ENCODE measurements around the gene EXOSC7. TPM values are rescaled to one million over a fixed set of nuclear protein-coding genes. Genes with fewer than 3 reads are reported as not detected.

Gene EXOSC7
- total RNA-seq, 2 donors from 2014 or later = 42.9 to 46.9 TPM

DNA sequence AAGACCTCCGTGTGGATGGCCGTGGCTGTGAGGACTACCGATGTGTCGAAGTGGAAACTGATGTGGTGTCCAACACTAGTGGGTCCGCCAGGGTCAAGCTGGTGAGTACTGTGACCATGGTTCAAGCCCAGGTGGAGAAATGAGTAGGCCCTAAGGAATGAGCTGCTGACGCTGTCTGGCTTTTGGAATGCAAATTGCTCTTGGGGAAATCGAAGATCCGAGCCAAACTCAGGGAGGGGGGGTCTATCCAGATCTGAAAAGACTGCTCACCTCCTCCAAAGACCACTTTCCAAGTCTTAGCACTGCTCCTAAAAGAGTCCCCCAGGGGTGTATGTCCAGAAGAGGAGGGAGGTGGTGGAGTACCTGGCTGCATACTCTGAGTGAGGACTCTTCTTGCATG, 13.1 kb downstream of the EXOSC7 start:
- no peaks in the 10 kb centered on the region for H3K9me3 Mint-ChIP-seq
- no peak for ATAC-seq (replicated peaks in 1 of 2)
- peaks cover 0 to 32% of the 10 kb centered on the region in 2 donors for H3K36me3 Mint-ChIP-seq (ENCODE audit: insufficient read depth in 2 of 2)
- no peak overlapping the region for H3K4me3 Mint-ChIP-seq
- no peak for DNase-seq
- peaks cover 77% of the 10 kb centered on the region for H3K4me1 Mint-ChIP-seq (ENCODE audit: low read depth)
- no peaks in the 10 kb centered on the region for H3K27me3 Mint-ChIP-seq (ENCODE audit: low read depth)
- H3K27ac Mint-ChIP-seq = no peak overlapping the region

DNA sequence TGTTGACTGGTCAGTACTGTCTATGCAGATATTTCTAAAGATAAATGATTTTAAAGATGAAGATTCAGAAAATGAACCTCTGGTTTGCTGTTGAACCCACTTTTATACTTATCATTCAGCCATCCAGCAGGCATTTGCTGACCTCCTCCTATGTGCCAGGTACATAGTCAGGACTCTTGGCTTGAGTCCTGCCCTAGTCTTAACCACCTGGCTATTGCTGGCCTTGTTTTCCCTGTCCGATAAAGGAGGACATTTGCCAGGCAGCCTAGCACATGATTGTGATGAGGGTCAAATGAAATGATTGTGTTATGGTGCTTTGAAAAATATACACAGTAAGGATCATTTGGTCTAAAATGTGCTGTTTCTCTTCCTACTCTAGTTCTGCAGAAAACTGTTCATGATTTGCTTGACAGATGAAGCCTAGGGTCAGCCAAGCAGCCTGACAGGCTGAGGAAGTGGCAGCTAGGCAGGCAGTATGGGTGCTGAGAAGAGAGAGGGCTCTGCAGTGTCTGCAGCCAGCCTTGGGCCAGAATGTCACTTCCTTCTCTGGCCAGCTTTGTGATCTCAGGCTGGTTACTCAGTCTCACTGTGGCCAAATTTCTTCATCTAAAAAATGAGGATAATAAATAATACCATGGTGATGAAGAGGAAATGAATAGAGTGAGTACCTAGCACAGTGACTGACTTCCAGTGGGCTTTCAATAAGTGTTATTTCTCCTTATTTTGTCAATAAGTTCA, 13.8 kb downstream of the EXOSC7 start:
- no peak overlapping the region for H3K27ac Mint-ChIP-seq
- no peak for ATAC-seq (replicated peaks in 1 of 2)
- H3K27me3 Mint-ChIP-seq (ENCODE audit: low read depth) = no peaks in the 10 kb centered on the region
- H3K4me3 Mint-ChIP-seq = no peak overlapping the region
- peaks cover 80% of the 10 kb centered on the region for H3K4me1 Mint-ChIP-seq (ENCODE audit: low read depth)
- no peak for DNase-seq
- peaks cover 0 to 32% of the 10 kb centered on the region in 2 donors for H3K36me3 Mint-ChIP-seq (ENCODE audit: insufficient read depth in 2 of 2)
- no peaks in the 10 kb centered on the region for H3K9me3 Mint-ChIP-seq

DNA sequence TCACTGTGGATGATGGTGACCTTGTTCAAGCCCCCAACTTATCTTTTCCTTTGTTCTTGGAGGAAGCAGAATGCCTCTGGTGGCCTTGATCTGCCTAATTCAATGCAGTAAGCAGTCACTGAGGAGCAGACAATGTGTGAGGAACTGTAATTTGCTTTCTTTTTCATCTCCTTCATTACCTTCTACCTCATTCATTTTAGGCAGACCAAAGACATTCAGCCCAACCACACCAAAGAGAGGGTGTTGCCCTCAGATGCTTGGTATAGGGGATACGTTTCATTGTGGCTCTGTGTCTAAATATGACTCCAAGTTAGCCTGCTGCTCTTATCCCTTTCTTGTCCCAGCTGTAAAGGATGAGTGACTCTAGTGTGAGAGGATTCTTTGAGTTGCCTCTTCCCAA, 15.3 kb downstream of the EXOSC7 start:
- DNase-seq = no peak
- Mint-ChIP-seq H3K27me3 (ENCODE audit: low read depth) (no peaks in the 10 kb centered on the region), H3K9me3 (no peaks in the 10 kb centered on the region), H3K36me3 (ENCODE audit: insufficient read depth in 2 of 2) (peaks cover 0 to 28% of the 10 kb centered on the region in 2 donors), H3K27ac (no peak overlapping the region), H3K4me3 (no peak overlapping the region), H3K4me1 (ENCODE audit: low read depth) (peaks cover 89% of the 10 kb centered on the region)
- ATAC-seq (replicated peaks in 1 of 2) = no peak

DNA sequence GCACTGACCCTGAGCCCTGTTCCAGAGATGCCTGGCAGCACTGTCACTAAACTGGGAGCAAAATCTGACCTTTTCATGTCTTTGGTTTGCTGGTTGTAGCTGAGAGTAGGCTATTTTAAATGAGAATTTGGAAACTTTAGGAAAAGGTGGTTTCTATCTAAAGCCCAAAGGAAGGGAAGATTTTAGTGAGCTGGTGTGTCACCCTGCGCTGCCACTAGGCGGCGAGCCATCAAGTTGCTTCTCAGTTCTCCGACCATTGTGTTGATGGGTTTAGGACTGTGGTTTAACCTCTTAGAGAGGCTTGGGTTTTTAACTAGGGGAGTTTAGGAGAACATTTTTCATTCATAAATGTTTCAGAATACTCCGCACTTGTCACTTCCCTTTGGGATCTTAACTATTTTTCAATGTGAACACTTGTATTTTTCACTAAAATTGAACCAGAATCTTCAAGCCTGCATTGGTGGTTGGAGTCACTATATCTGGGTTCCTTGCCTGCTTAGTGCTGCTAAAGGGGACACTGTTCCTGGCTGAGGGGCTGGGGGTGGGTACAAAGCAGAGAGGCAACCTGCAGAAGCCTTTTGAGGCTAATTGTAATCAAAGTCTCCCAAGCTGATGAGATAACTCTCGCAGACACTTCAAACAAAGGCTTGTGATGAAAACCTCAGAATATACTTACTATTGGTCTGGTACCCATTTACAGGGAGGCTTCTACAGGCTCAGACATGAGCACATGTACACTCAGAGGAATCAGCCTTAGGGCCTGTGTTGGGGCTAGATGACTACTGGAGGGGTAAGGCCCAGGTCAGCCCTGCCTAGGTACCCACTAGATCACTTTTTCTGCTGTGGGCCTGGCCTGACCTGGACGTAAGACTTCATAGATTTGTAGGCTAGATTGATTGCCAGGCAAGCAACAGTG, 16.8 kb downstream of the EXOSC7 start:
- Mint-ChIP-seq H3K4me3 (no peak overlapping the region), H3K36me3 (ENCODE audit: insufficient read depth in 2 of 2) (peaks cover 0 to 25% of the 10 kb centered on the region in 2 donors), H3K27me3 (ENCODE audit: low read depth) (no peaks in the 10 kb centered on the region), H3K4me1 (ENCODE audit: low read depth) (peaks cover 91% of the 10 kb centered on the region), H3K9me3 (no peaks in the 10 kb centered on the region), H3K27ac (peak overlapping the region; percentile 14)
- DNase-seq (peak in 1 of 2 donors; percentile 28), ATAC-seq (replicated peaks in 1 of 2) (no peak)

DNA sequence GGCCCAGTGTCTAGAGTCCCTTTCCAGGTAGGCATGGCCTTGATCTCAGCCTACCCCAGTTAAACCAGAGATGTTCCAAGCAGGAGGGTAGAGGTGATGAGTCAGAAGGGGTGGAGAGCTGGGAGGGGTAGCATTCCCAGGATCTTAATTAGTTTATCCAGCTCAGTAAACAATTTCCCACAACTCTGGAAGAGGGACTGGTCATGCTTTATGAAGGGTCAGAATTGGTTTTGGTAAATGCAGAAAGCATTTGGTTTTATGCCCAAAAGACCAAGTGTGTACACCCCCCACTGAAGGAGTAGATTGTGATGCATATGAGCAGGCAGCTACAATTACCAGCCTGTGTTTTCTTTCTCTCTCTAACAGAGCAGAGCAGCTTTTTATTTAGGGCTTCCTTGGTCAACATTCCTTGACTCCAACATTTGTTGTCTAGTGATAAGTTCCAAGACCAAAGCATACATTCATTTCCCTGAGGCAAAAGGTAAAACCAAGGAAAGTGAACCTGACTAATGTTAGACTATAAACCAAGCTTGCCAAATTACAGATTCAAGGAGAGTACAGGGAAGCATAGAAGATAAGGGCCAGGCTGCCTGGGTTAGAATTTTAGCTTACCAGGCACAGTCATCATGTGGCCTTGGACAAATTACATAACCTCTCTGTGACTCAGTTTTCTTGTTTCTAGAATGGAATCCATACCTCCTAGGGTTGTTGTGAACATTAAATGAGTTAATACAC, 17.6 kb downstream of the EXOSC7 start:
- Mint-ChIP-seq H3K27me3 (ENCODE audit: low read depth) (no peaks in the 10 kb centered on the region), H3K9me3 (no peaks in the 10 kb centered on the region), H3K27ac (peak overlapping the region; percentile 24), H3K4me3 (no peak overlapping the region), H3K36me3 (ENCODE audit: insufficient read depth in 2 of 2) (peaks cover 0 to 27% of the 10 kb centered on the region in 2 donors), H3K4me1 (ENCODE audit: low read depth) (peaks cover 89% of the 10 kb centered on the region)
- DNase-seq (no peak), ATAC-seq (replicated peaks in 1 of 2) (peak in 1 of 2 donors; percentile 25)

DNA sequence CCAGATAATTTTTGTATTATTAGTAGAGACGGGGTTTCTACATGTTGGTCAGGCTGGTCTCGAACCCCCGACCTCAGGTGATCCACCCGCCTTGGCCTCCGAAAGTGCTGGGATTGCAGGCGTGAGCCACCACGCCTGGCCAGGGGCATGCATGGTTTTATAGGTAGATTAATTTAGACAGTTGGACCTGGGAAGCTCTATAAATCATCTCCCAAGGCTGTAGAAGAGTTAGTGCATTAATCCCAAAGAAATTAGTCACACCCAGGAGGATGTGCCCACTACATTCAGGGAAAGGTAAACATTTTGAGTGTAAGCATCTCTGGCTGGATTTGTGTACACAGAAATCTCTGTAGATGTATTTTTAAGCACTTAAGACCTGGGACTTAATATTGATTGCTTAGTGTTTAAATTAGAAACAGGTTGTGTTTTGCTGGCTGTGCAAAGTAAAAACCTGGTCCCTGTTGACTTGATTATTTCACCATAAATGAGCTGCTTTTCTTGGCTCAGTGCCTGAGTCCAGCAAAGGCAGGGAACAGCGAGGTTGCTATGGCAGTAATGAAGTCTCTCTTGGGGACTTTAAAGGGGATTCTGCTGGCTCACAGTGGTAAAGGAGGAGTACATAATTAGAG, 19.2 kb downstream of the EXOSC7 start:
- H3K27me3 Mint-ChIP-seq (ENCODE audit: low read depth) = no peaks in the 10 kb centered on the region
- H3K4me1 Mint-ChIP-seq (ENCODE audit: low read depth) = peaks cover 74% of the 10 kb centered on the region
- peaks cover 0 to 26% of the 10 kb centered on the region in 2 donors for H3K36me3 Mint-ChIP-seq (ENCODE audit: insufficient read depth in 2 of 2)
- H3K27ac Mint-ChIP-seq = peak overlapping the region; percentile 67
- H3K4me3 Mint-ChIP-seq = no peak overlapping the region
- ATAC-seq (replicated peaks in 1 of 2) = no peak
- no peaks in the 10 kb centered on the region for H3K9me3 Mint-ChIP-seq
- no peak for DNase-seq

DNA sequence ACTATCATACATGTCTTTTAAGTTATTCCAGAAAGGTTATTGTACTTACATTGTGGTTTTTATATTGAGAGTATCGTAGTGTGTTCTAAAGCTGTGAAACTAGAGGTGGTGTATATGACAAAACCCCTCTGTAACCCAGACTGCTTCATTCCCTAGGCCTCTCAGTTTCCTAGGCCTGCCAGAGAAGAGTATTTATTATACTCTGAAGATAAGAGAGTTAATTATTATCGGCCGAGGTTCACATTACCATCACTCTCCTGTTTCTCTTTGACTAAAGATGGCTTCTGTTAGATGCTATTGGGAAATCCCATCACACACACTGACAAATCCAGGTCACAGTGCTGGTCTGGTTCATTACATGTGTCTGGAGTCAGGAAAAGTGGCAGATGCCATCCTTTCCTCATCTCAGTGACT, 20.5 kb downstream of the EXOSC7 start:
- Mint-ChIP-seq H3K4me3 (peak overlapping the region; percentile 18 to 63), H3K27ac (peak overlapping the region; percentile 86), H3K9me3 (no peaks in the 10 kb centered on the region), H3K4me1 (ENCODE audit: low read depth) (peaks cover 64% of the 10 kb centered on the region), H3K27me3 (ENCODE audit: low read depth) (no peaks in the 10 kb centered on the region), H3K36me3 (ENCODE audit: insufficient read depth in 2 of 2) (peaks cover 2 to 23% of the 10 kb centered on the region in 2 donors)
- DNase-seq (no peak), ATAC-seq (replicated peaks in 1 of 2) (peak; percentile 86 to 92)

DNA sequence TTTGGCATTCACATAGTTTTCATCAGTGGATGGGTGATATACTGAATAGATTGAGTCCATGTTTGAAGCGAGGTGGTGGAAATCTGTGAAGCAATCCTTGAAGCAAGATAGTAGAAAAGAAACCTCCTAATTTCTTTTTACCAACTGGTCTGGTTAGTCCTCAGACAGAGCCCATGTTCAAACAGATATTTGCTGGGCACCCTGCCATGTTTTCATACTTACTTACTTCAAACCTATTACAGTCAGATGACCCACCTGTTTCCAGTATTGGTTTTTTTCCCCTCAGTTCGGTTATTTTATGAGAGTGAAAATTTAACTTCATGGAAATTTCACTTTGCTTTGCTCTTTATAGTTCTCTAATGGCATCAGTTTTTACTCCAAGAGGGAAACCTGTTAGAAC, 23.7 kb downstream of the EXOSC7 start:
- no peak overlapping the region for H3K4me3 Mint-ChIP-seq
- H3K9me3 Mint-ChIP-seq = no peaks in the 10 kb centered on the region
- H3K27ac Mint-ChIP-seq = no peak overlapping the region
- DNase-seq (no peak), ATAC-seq (replicated peaks in 1 of 2) (no peak)
- H3K27me3 Mint-ChIP-seq (ENCODE audit: low read depth) = no peaks in the 10 kb centered on the region
- peaks cover 33% of the 10 kb centered on the region for H3K4me1 Mint-ChIP-seq (ENCODE audit: low read depth)
- H3K36me3 Mint-ChIP-seq (ENCODE audit: insufficient read depth in 2 of 2) = peaks cover 4 to 28% of the 10 kb centered on the region in 2 donors

DNA sequence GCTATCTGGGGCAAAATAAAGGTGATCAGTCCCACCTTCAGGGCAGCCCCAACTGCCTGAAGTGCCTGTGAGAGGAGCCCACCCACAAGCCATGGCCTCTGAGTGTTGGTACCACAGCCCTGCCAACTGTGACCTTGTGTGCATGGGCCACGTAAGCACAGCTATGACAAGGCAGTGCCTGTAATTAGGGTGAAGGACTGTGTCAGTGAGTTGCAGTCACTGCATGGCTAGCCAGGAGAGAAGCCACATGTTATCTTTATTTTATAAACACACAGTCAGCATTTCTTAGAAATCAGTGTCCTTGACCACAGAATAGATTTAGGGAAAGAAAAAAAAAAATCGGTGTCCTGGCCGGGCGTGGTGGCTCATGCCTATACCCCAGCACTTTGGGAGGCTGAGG, 24.8 kb downstream of the EXOSC7 start:
- no peaks in the 10 kb centered on the region for H3K9me3 Mint-ChIP-seq
- H3K4me3 Mint-ChIP-seq = no peak overlapping the region
- DNase-seq (no peak), ATAC-seq (replicated peaks in 1 of 2) (no peak)
- H3K4me1 Mint-ChIP-seq (ENCODE audit: low read depth) = peaks cover 28% of the 10 kb centered on the region
- H3K27me3 Mint-ChIP-seq (ENCODE audit: low read depth) = no peaks in the 10 kb centered on the region
- H3K36me3 Mint-ChIP-seq (ENCODE audit: insufficient read depth in 2 of 2) = peaks cover 9 to 38% of the 10 kb centered on the region in 2 donors
- no peak overlapping the region for H3K27ac Mint-ChIP-seq

DNA sequence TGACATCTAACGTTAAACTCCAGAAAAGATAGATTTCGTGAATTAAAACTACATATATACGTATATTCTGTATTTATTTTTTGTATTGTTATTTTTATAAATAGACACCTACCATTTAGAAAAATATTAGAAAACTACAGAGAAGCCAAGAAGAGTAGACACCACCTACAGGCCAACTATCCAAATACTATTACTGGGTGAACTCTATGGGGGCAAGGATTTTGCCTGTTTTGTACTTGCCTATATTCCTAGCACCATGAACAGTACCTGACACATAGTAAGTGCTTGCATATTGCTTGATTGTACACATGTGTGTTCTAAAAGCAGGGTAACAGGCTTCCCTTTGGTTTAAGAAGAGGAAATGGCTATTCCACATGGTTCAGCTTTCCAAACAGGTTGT, 25.7 kb downstream of the EXOSC7 start:
- no peak overlapping the region for H3K4me3 Mint-ChIP-seq
- H3K27ac Mint-ChIP-seq = no peak overlapping the region
- H3K4me1 Mint-ChIP-seq (ENCODE audit: low read depth) = peaks cover 23% of the 10 kb centered on the region
- no peak for ATAC-seq (replicated peaks in 1 of 2)
- H3K27me3 Mint-ChIP-seq (ENCODE audit: low read depth) = no peaks in the 10 kb centered on the region
- peaks cover 9 to 37% of the 10 kb centered on the region in 2 donors for H3K36me3 Mint-ChIP-seq (ENCODE audit: insufficient read depth in 2 of 2)
- H3K9me3 Mint-ChIP-seq = no peaks in the 10 kb centered on the region
- no peak for DNase-seq

DNA sequence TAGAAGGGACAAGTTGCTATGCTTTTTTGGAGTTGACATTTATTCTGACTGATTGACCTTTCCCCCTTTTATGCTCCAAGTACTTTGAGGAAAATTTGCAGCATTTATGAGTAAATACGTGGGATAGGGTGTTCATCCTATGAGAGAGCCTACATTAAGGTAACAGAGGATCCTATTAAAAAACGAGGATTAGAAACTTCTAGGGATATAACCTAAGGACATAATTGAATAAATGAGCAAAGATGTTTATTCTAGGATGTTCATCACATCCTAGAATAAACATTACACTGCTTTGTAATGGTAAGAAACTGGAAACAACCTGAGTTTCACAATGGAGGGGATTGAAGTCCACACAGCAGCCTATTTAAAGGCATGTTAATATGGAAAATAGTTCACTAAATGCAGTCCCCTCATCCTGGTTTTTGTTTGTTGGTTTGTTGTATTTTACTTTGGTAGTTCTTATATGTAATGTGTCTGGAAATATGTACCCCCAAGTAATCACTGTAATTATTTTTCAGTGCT, 26.2 kb downstream of the EXOSC7 start:
- H3K27me3 Mint-ChIP-seq (ENCODE audit: low read depth) = no peaks in the 10 kb centered on the region
- H3K27ac Mint-ChIP-seq = no peak overlapping the region
- no peaks in the 10 kb centered on the region for H3K9me3 Mint-ChIP-seq
- H3K36me3 Mint-ChIP-seq (ENCODE audit: insufficient read depth in 2 of 2) = peaks cover 9 to 42% of the 10 kb centered on the region in 2 donors
- peaks cover 23% of the 10 kb centered on the region for H3K4me1 Mint-ChIP-seq (ENCODE audit: low read depth)
- ATAC-seq (replicated peaks in 1 of 2) = no peak
- no peak overlapping the region for H3K4me3 Mint-ChIP-seq
- DNase-seq = no peak

DNA sequence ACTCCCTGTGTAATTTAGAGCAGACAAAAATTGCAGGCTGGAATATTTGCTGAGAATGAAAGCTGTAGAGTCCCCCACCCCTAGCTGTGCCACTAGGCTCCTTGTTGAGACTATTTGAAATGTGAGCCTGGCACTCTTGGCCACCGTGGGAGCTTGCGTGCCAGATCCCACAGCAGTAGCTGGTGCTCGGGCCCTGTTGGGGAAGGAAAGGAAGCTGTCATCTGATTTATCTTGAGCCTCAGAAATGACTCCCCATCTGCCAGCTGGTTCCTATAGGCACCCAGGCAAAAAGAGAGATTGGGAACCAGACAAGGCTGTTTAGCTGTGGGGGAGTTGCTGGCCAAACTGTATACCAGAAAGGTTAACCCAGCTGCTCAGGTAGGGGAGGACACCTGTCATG, 26.7 kb downstream of the EXOSC7 start:
- peaks cover 9 to 43% of the 10 kb centered on the region in 2 donors for H3K36me3 Mint-ChIP-seq (ENCODE audit: insufficient read depth in 2 of 2)
- H3K4me3 Mint-ChIP-seq = no peak overlapping the region
- no peaks in the 10 kb centered on the region for H3K27me3 Mint-ChIP-seq (ENCODE audit: low read depth)
- ATAC-seq (replicated peaks in 1 of 2) (no peak), DNase-seq (no peak)
- no peak overlapping the region for H3K27ac Mint-ChIP-seq
- peaks cover 18% of the 10 kb centered on the region for H3K4me1 Mint-ChIP-seq (ENCODE audit: low read depth)
- no peaks in the 10 kb centered on the region for H3K9me3 Mint-ChIP-seq

All from activated T-cell treated with anti-CD3 and anti-CD28 coated beads, Interleukin-2, amount 50 U/mL, for 72 hours (primary cell).